CD4-positive, alpha-beta T cell treated with Interferon alpha-2 for 1 hour (primary cell): ENCODE measurements around the gene HDAC9.
A peak's percentile ranks its signal among the peaks of the same experiment; 100 is the strongest.

Source experiments
- DNase-seq, 2 donors: peaks; one replicate each; pipeline ENCODE4 v3.0.0-alpha.2; 2020 to 2022

HDAC9 gene

GRCh38 chr7:18858232-18858631 is 362.7 kb downstream of the HDAC9 start:
- DNase-seq, result no peak

- peak in 1 of 2 donors; percentile 7 for DNase-seq
Observed at GRCh38 chr7:18859318-18859717, 363.8 kb downstream of the HDAC9 start.

- DNase-seq, result no peak
Observed at GRCh38 chr7:18860221-18860620, 364.7 kb downstream of the HDAC9 start.

- DNase-seq, result no peak
Observed at GRCh38 chr7:18861514-18862118, 366.1 kb downstream of the HDAC9 start.

- no peak for DNase-seq
Observed at GRCh38 chr7:18864967-18865366, 369.4 kb downstream of the HDAC9 start.

GRCh38 chr7:18866359-18867036 is 370.9 kb downstream of the HDAC9 start:
- no peak for DNase-seq

- no peak for DNase-seq
Observed at GRCh38 chr7:18872344-18872743, 376.8 kb downstream of the HDAC9 start.

GRCh38 chr7:18873734-18874336 is 378.3 kb downstream of the HDAC9 start:
- DNase-seq, result no peak

GRCh38 chr7:18874880-18875279 is 379.3 kb downstream of the HDAC9 start:
- DNase-seq, result no peak

- no peak for DNase-seq
Observed at GRCh38 chr7:18877874-18878273, 382.3 kb downstream of the HDAC9 start.

GRCh38 chr7:18886832-18887231 is 391.3 kb downstream of the HDAC9 start:
- no peak for DNase-seq

GRCh38 chr7:18889436-18889835 is 393.9 kb downstream of the HDAC9 start:
- no peak for DNase-seq

- no peak for DNase-seq
Observed at GRCh38 chr7:18890134-18890533, 394.6 kb downstream of the HDAC9 start.

- DNase-seq, result no peak
Observed at GRCh38 chr7:18890885-18891621, 395.5 kb downstream of the HDAC9 start.

GRCh38 chr7:18893156-18893555 is 397.6 kb downstream of the HDAC9 start:
- DNase-seq, result no peak

- DNase-seq, result no peak
Observed at GRCh38 chr7:18894155-18894554, 398.6 kb downstream of the HDAC9 start.

GRCh38 chr7:18895456-18895855 is 399.9 kb downstream of the HDAC9 start:
- no peak for DNase-seq

- no peak for DNase-seq
Observed at GRCh38 chr7:18896343-18896975, 400.9 kb downstream of the HDAC9 start.

GRCh38 chr7:18900236-18900635 is 404.7 kb downstream of the HDAC9 start:
- no peak for DNase-seq

- no peak for DNase-seq
Observed at GRCh38 chr7:18900803-18901202, 405.3 kb downstream of the HDAC9 start.

- DNase-seq, result no peak
Observed at GRCh38 chr7:18901351-18901750, 405.8 kb downstream of the HDAC9 start.

GRCh38 chr7:18901982-18902421 is 406.5 kb downstream of the HDAC9 start:
- DNase-seq, result no peak

GRCh38 chr7:18902892-18903291 is 407.3 kb downstream of the HDAC9 start:
- DNase-seq, result no peak
